HG03571 (cell line): ENCODE data around the gene RAB3B.
"Not testable (repeated sequence)": the region's sequence is repeated elsewhere in the genome, so short reads cannot be mapped to it uniquely, and the experiment has no call there.

Experiments used
- ATAC-seq: cut with Tn5 transposase; IDR thresholded peaks from one replicate; pipeline ENCODE4 v1.9.1; 2021; ENCODE audit not compliant: unreplicated experiment

The RAB3B gene

GRCh38 chr1:51990478-51990965 lies at the start of gene RAB3B:
RAB3B (minus strand) TSS chr1:51990700; CDS start chr1:51977117, 13,583 bp downstream.
- ATAC-seq: peak; percentile 62

GRCh38 chr1:52037909-52038308 lies 47.4 kb upstream of the RAB3B start:
- no peak for ATAC-seq

GRCh38 chr1:52037402-52037814 lies 46.9 kb upstream of the RAB3B start:
- ATAC-seq: no peak

GRCh38 chr1:52034050-52034384 lies 43.5 kb upstream of the RAB3B start:
- no peak for ATAC-seq

- peak; percentile 81 for ATAC-seq
These were observed 42.9 kb upstream of the RAB3B start, which contains the start of gene KTI12 for GRCh38 chr1:52033190-52034049. KTI12 (minus strand) TSS chr1:52033810; CDS start chr1:52033761, 49 bp downstream.

- peak; percentile 54 for ATAC-seq
These were observed 42.3 kb upstream of the RAB3B start for GRCh38 chr1:52032785-52033131.

- ATAC-seq: peak; percentile 27
These were observed 41.8 kb upstream of the RAB3B start for GRCh38 chr1:52032124-52032784.

GRCh38 chr1:52028839-52029238 lies 38.3 kb upstream of the RAB3B start:
- ATAC-seq: not testable (repeated sequence)

GRCh38 chr1:52028328-52028727 lies 37.8 kb upstream of the RAB3B start:
- ATAC-seq: no peak

- no peak for ATAC-seq
These were observed 35.8 kb upstream of the RAB3B start for GRCh38 chr1:52026278-52026677.

- ATAC-seq: no peak
These were observed 31.6 kb upstream of the RAB3B start for GRCh38 chr1:52022133-52022532.

GRCh38 chr1:52008071-52008809 lies 17.7 kb upstream of the RAB3B start:
- ATAC-seq: no peak

- no peak for ATAC-seq
These were observed 16.9 kb upstream of the RAB3B start for GRCh38 chr1:52007215-52008002.

GRCh38 chr1:52006081-52006553 lies 15.6 kb upstream of the RAB3B start:
- not testable (repeated sequence) for ATAC-seq

- not testable (repeated sequence) for ATAC-seq
These were observed 15.0 kb upstream of the RAB3B start for GRCh38 chr1:52005548-52005947.

GRCh38 chr1:52003877-52004276 lies 13.4 kb upstream of the RAB3B start:
- no peak for ATAC-seq

- ATAC-seq: peak; percentile 76
These were observed 11.8 kb upstream of the RAB3B start for GRCh38 chr1:52002038-52002917.

GRCh38 chr1:51998701-51999100 lies 8.2 kb upstream of the RAB3B start:
- no peak for ATAC-seq

- no peak for ATAC-seq
These were observed 7.5 kb upstream of the RAB3B start for GRCh38 chr1:51997974-51998382.
